Measurements from ENCODE around the gene KCNK10. TPM values are rescaled to one million over a fixed set of nuclear protein-coding genes. Genes with fewer than 3 reads are reported as not detected.

Gene KCNK10
- total and polyA plus RNA-seq, 4 donors: 0.01 TPM; not detected in 3

- WGBS, 2 donors: 77 to 78% methylated on average over 4 of the region's 4 CpGs
- Histone ChIP-seq H3K27ac (ENCODE audit: low read depth in 1 of 2, low read length in 1 of 2) (no peak overlapping the region), H3K27me3 (ENCODE audit: control insufficient read depth in 3 of 3, insufficient read depth in 3 of 3, low read length in 2 of 3) (peaks cover 0 to 4% (median 0%) of the 10 kb centered on the region in 3 donors), H3K9ac (ENCODE audit: insufficient read depth in 1 of 2, low read length in 2 of 2) (no peak overlapping the region), H3K36me3 (ENCODE audit: control insufficient read depth in 4 of 4, insufficient read depth in 4 of 4, low read length in 4 of 4) (no peaks in the 10 kb centered on the region), H3K9me3 (ENCODE audit: control insufficient read depth in 4 of 4, insufficient read depth in 3 of 4, low read length in 3 of 4) (no peaks in the 10 kb centered on the region), H3K4me3 (no peak overlapping the region), H3K4me1 (ENCODE audit: control insufficient read depth in 5 of 5, insufficient read depth in 5 of 5, low read length in 5 of 5) (no peaks in the 10 kb centered on the region)
- ATAC-seq (ENCODE audit: insufficient read depth, low FRiP score) (no peak), DNase-seq (no peak)
- TF ChIP-seq CTCF (IDR thresholded peaks at IDR 0.05; ENCODE audit: control extremely low read depth, extremely low read depth): no peak
Observed at GRCh38 chr14:88296351-88296750, 26.7 kb downstream of the KCNK10 start.

- Histone ChIP-seq H3K4me1 (ENCODE audit: control insufficient read depth in 5 of 5, insufficient read depth in 5 of 5, low read length in 5 of 5) (no peaks in the 10 kb centered on the region), H3K4me3 (no peak overlapping the region), H3K27ac (ENCODE audit: low read depth in 1 of 2, low read length in 1 of 2) (no peak overlapping the region), H3K9ac (ENCODE audit: insufficient read depth in 1 of 2, low read length in 2 of 2) (no peak overlapping the region), H3K36me3 (ENCODE audit: control insufficient read depth in 4 of 4, insufficient read depth in 4 of 4, low read length in 4 of 4) (no peaks in the 10 kb centered on the region), H3K9me3 (ENCODE audit: control insufficient read depth in 4 of 4, insufficient read depth in 3 of 4, low read length in 3 of 4) (peaks cover 0 to 3% (median 0%) of the 10 kb centered on the region in 4 donors), H3K27me3 (ENCODE audit: control insufficient read depth in 3 of 3, insufficient read depth in 3 of 3, low read length in 2 of 3) (no peaks in the 10 kb centered on the region)
- DNase-seq (no peak), ATAC-seq (ENCODE audit: insufficient read depth, low FRiP score) (no peak)
- 88 to 90% methylated on average over 3 of the region's 3 CpGs for WGBS, 2 donors
- TF ChIP-seq CTCF (IDR thresholded peaks at IDR 0.05; ENCODE audit: control extremely low read depth, extremely low read depth): no peak
Observed at GRCh38 chr14:88289996-88290395, 33.1 kb downstream of the KCNK10 start.

DNA sequence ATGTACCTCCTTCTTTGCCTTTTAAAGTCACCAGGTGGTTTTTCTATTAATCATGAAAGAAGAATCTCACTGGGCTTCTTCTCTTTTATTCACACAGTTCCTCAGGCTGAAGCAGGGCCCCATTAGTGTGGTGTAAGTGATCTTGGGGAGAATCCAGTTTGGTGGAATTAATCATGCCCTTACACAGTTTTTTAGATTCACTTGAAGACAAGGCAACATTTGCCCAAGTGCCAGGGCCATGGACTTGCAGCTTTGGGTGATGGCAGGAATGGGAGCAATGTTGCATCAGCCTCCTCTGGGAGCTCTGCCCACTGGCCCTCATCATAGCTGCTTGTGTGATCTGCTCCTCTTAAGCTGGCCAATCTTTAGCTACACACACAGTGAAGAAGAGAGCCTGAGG, 33.8 kb downstream of the KCNK10 start:
- TF ChIP-seq CTCF (IDR thresholded peaks at IDR 0.05; ENCODE audit: control extremely low read depth, extremely low read depth): no peak
- Histone ChIP-seq H3K4me3 (no peak overlapping the region), H3K4me1 (ENCODE audit: control insufficient read depth in 5 of 5, insufficient read depth in 5 of 5, low read length in 5 of 5) (no peaks in the 10 kb centered on the region), H3K9ac (ENCODE audit: insufficient read depth in 1 of 2, low read length in 2 of 2) (no peak overlapping the region), H3K27ac (ENCODE audit: low read depth in 1 of 2, low read length in 1 of 2) (no peak overlapping the region), H3K9me3 (ENCODE audit: control insufficient read depth in 4 of 4, insufficient read depth in 3 of 4, low read length in 3 of 4) (peaks cover 0 to 3% (median 0%) of the 10 kb centered on the region in 4 donors), H3K36me3 (ENCODE audit: control insufficient read depth in 4 of 4, insufficient read depth in 4 of 4, low read length in 4 of 4) (no peaks in the 10 kb centered on the region), H3K27me3 (ENCODE audit: control insufficient read depth in 3 of 3, insufficient read depth in 3 of 3, low read length in 2 of 3) (no peaks in the 10 kb centered on the region)
- DNase-seq (no peak), ATAC-seq (ENCODE audit: insufficient read depth, low FRiP score) (no peak)

- DNase-seq: no peak
- no peak overlapping the region for H3K4me3 ChIP-seq
- TF ChIP-seq CTCF (IDR thresholded peaks at IDR 0.05; ENCODE audit: control extremely low read depth, extremely low read depth): no peak
- 71 to 77% methylated on average over 1 of the region's 1 CpG for WGBS, 2 donors
- no peak overlapping the region for H3K27ac ChIP-seq (ENCODE audit: low read depth in 1 of 2, low read length in 1 of 2)
- H3K9me3 ChIP-seq (ENCODE audit: control insufficient read depth in 4 of 4, insufficient read depth in 3 of 4, low read length in 3 of 4): peaks cover 0 to 3% (median 0%) of the 10 kb centered on the region in 4 donors
- no peaks in the 10 kb centered on the region for H3K27me3 ChIP-seq (ENCODE audit: control insufficient read depth in 3 of 3, insufficient read depth in 3 of 3, low read length in 2 of 3)
- no peaks in the 10 kb centered on the region for H3K4me1 ChIP-seq (ENCODE audit: control insufficient read depth in 5 of 5, insufficient read depth in 5 of 5, low read length in 5 of 5)
- H3K36me3 ChIP-seq (ENCODE audit: control insufficient read depth in 4 of 4, insufficient read depth in 4 of 4, low read length in 4 of 4): no peaks in the 10 kb centered on the region
- no peak overlapping the region for H3K9ac ChIP-seq (ENCODE audit: insufficient read depth in 1 of 2, low read length in 2 of 2)
- no peak for ATAC-seq (ENCODE audit: insufficient read depth, low FRiP score)
Observed at GRCh38 chr14:88286309-88286708, 36.8 kb downstream of the KCNK10 start.
